H9 (cell line): ENCODE data around the gene CALCA. TPM values are rescaled to one million over a fixed set of nuclear protein-coding genes. Genes with fewer than 3 reads are reported as not detected.

Source experiments
- DNase-seq: peaks from one replicate; pipeline ENCODE4 v3.0.0-alpha.2; 2017
- H2AFZ ChIP-seq: one replicate; pipeline ENCODE4 v1.6.1; 2013; ENCODE audit warnings: mild to moderate bottlenecking, low read length, control low read depth, moderate library complexity
- H2AK5ac ChIP-seq: 2 replicates; pipeline ENCODE4 v1.6.1; 2013; ENCODE audit warnings: low read length, control low read depth, mixed read lengths; ENCODE audit not compliant: insufficient read length
- H2BK120ac ChIP-seq: one replicate; pipeline ENCODE4 v1.6.1; 2013; ENCODE audit warnings: low read depth, mild to moderate bottlenecking, low read length, control low read depth, inconsistent platforms; ENCODE audit not compliant: poor library complexity, severe bottlenecking
- H2BK12ac ChIP-seq: 2 replicates; pipeline ENCODE4 v1.6.1; 2013; ENCODE audit warnings: low read length, control low read depth, mixed read lengths, low read depth; ENCODE audit not compliant: insufficient read length
- H2BK15ac ChIP-seq: 2 replicates; pipeline ENCODE4 v1.6.1; 2013; ENCODE audit warnings: low read depth, low read length, control low read depth
- H2BK20ac ChIP-seq: one replicate; pipeline ENCODE4 v1.6.1; 2013; ENCODE audit warnings: low read depth, mild to moderate bottlenecking, low read length, control low read depth, inconsistent platforms; ENCODE audit not compliant: poor library complexity, severe bottlenecking
- H2BK5ac ChIP-seq: 2 replicates; pipeline ENCODE4 v1.6.1; 2013; ENCODE audit warnings: low read length, control low read depth, mixed read lengths; ENCODE audit not compliant: insufficient read length
- H3K14ac ChIP-seq: 2 replicates; pipeline ENCODE4 v1.6.1; 2013; ENCODE audit warnings: low read length, control low read depth; ENCODE audit not compliant: insufficient read depth
- H3K18ac ChIP-seq: 2 replicates; pipeline ENCODE4 v1.6.1; 2013; ENCODE audit warnings: low read depth, mild to moderate bottlenecking, mixed read lengths, low read length, control low read depth; ENCODE audit not compliant: insufficient read length
- H3K23ac ChIP-seq: 2 replicates; pipeline ENCODE4 v1.6.1; 2013; ENCODE audit warnings: low read length, control low read depth, mixed read lengths, low read depth; ENCODE audit not compliant: insufficient read length
- H3K23me2 ChIP-seq: 2 replicates; pipeline ENCODE4 v1.6.1; 2013; ENCODE audit warnings: low read depth, mild to moderate bottlenecking, mixed read lengths, low read length, control low read depth; ENCODE audit not compliant: insufficient read length, poor library complexity, severe bottlenecking
- H3K27ac ChIP-seq: 2 replicates; pipeline ENCODE4 v1.5.1; 2013; ENCODE audit warnings: low read length, control low read depth, mixed read lengths, low read depth; ENCODE audit not compliant: insufficient read length
- H3K27me3 ChIP-seq: 2 replicates; pipeline ENCODE4 v1.6.1; 2013; ENCODE audit warnings: low read length, control low read depth, inconsistent platforms; ENCODE audit not compliant: insufficient read depth
- H3K4ac ChIP-seq: 2 replicates; pipeline ENCODE4 v1.6.1; 2013; ENCODE audit warnings: low read depth, mild to moderate bottlenecking, control low read depth, inconsistent platforms, low read length, moderate library complexity
- H3K4me1 ChIP-seq: 2 replicates; pipeline ENCODE4 v1.6.1; 2013; ENCODE audit warnings: low read length, control low read depth, inconsistent platforms; ENCODE audit not compliant: insufficient read depth
- H3K4me2 ChIP-seq: 2 replicates; pipeline ENCODE4 v1.6.1; 2013; ENCODE audit warnings: low read length, control low read depth, mixed read lengths; ENCODE audit not compliant: insufficient read length, insufficient read depth
- H3K56ac ChIP-seq: 2 replicates; pipeline ENCODE4 v1.6.1; 2013; ENCODE audit warnings: low read depth, mild to moderate bottlenecking, mixed read lengths, low read length, control low read depth; ENCODE audit not compliant: insufficient read length
- H3K79me1 ChIP-seq: 2 replicates; pipeline ENCODE4 v1.6.1; 2013; ENCODE audit warnings: low read depth, mild to moderate bottlenecking, moderate library complexity, low read length, control low read depth, inconsistent platforms; ENCODE audit not compliant: insufficient read depth, poor library complexity, severe bottlenecking
- H3K79me2 ChIP-seq: 2 replicates; pipeline ENCODE4 v1.6.1; 2013; ENCODE audit warnings: low read length, control low read depth, inconsistent platforms; ENCODE audit not compliant: insufficient read depth
- H3K9ac ChIP-seq: 2 replicates; pipeline ENCODE4 v1.6.1; 2013; ENCODE audit warnings: low read length, control low read depth, mixed read lengths; ENCODE audit not compliant: insufficient read length; ENCODE audit errors: extremely low read depth
- H3K9me3 ChIP-seq: one replicate; pipeline ENCODE4 v1.6.1; 2013; ENCODE audit warnings: low read depth, low read length, inconsistent platforms; ENCODE audit not compliant: control insufficient read depth
- H3T11ph ChIP-seq: one replicate; pipeline ENCODE4 v1.6.1; 2013; ENCODE audit warnings: mild to moderate bottlenecking, low read length, control low read depth, inconsistent platforms
- H4K20me1 ChIP-seq: one replicate; pipeline ENCODE4 v1.6.1; 2013; ENCODE audit not compliant: control insufficient read depth, insufficient read length, insufficient read depth
- H4K5ac ChIP-seq: 2 replicates; pipeline ENCODE4 v1.6.1; 2013; ENCODE audit warnings: low read depth, mild to moderate bottlenecking, mixed read lengths, low read length, control low read depth; ENCODE audit not compliant: insufficient read length
- H4K8ac ChIP-seq: replicated peaks from 2 replicates; pipeline ENCODE4 v1.6.1; 2013; ENCODE audit warnings: low read length, control low read depth, mixed read lengths, low read depth; ENCODE audit not compliant: insufficient read length
- H4K91ac ChIP-seq: 2 replicates; pipeline ENCODE4 v1.6.1; 2013; ENCODE audit warnings: low read depth, mild to moderate bottlenecking, moderate library complexity, mixed read lengths, low read length, control low read depth; ENCODE audit not compliant: insufficient read length
- H3K27ac Mint-ChIP-seq, 3 experiments: 2 replicates in 2 of 3; 3 replicates in 1 of 3; pipeline ENCODE4 v1.8.0; 2020 to 2021; ENCODE audit warnings: mixed read lengths in 3 of 3, mild to moderate bottlenecking in 1 of 3, moderate library complexity in 1 of 3
- H3K27me3 Mint-ChIP-seq: 2 replicates; pipeline ENCODE4 v1.8.0; 2021; ENCODE audit warnings: low read depth, mild to moderate bottlenecking, moderate library complexity, mixed read lengths
- H3K36me3 Mint-ChIP-seq, 3 experiments: 2 replicates in 2 of 3; 3 replicates in 1 of 3; pipeline ENCODE4 v1.8.0; 2020 to 2021; ENCODE audit warnings: low read depth in 3 of 3, mixed read lengths in 3 of 3; ENCODE audit not compliant: insufficient read depth in 1 of 3
- H3K4me1 Mint-ChIP-seq, 2 experiments: 2 replicates each; pipeline ENCODE4 v1.8.0; 2020; ENCODE audit warnings: mixed read lengths in 2 of 2
- H3K4me3 Mint-ChIP-seq, 2 experiments: 2 replicates in 1 of 2; 3 replicates in 1 of 2; pipeline ENCODE4 v1.8.0; 2020 to 2021; ENCODE audit warnings: mild to moderate bottlenecking in 2 of 2, mixed read lengths in 2 of 2, moderate library complexity in 1 of 2
- H3K9me3 Mint-ChIP-seq, 2 experiments: 2 replicates in 1 of 2; 3 replicates in 1 of 2; pipeline ENCODE4 v1.8.0; 2020; ENCODE audit warnings: mild to moderate bottlenecking in 2 of 2, mixed read lengths in 2 of 2, moderate library complexity in 1 of 2
- WGBS: extraction: QIAGEN DNeasy Blood & Tissue Kit; methylation state at CpG from one replicate; pipeline ENCODE4 v1.1.7; 2013; ENCODE audit warnings: missing lambda C conversion rate, low lambda C conversion rate, mixed read lengths; ENCODE audit not compliant: insufficient read length; ENCODE audit errors: extremely low coverage; 5-methylcytosine and 5-hydroxymethylcytosine counted together
- total RNA-seq: library from RNA; stranded (reverse); gene quantifications from 2 replicates; pipeline ENCODE4 v1.2.1, GENCODE V29; 2021
- TF ChIP-seq, protein P1 (sequence below): fragments of 200-600 bp; sonication (generic); conservative IDR thresholded peaks from 3 replicates; pipeline ENCODE4 v1.8.0; 2021; ENCODE audit warnings: antibody characterized with exemption, mild to moderate bottlenecking

The CALCA gene
- total RNA-seq, 1 experiment from 2014 or later, result not detected

DNA sequence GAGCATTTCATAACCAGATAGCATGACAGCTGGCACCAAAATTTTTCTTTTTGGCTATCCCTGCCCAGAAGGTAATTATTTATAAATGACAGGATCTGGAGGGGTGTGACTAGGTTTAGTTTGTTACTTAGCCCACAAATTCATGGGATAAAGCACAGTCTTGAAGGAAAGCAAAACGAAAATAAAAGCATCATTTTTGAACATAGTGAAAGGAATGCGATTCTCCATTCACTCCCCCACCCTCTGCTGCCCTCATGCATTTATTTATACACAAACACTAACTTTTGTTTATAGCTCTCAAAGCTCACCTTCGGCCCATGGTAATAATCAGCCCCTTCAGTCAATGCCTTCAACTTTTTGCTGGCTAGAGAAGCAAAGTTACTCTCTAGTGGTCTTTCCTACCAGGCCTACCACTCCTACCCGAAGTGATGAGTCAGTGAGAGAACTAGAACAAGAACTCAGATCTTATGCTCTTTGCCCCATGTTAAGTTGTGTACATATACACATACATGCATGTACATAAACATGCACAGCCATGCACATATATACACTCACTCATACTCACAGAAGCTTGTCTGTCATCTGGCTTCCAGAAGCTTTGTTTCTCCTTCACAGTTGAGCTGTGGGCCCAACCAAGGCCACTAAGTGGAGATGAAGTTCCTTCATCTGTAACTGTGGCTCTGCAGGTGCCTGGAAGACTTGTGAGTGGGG is 22.6 kb downstream of the CALCA start:
- no CpG with 5 or more reads among the region's 4 CpGs for WGBS
- no peak overlapping the region for H2BK20ac ChIP-seq
- no peak overlapping the region for H4K8ac ChIP-seq
- no peak overlapping the region for H2AFZ ChIP-seq
- Mint-ChIP-seq H3K36me3 (no peaks in the 10 kb centered on the region), H3K27me3 (no peaks in the 10 kb centered on the region), H3K4me1 (no peaks in the 10 kb centered on the region), H3K4me3 (no peak overlapping the region), H3K9me3 (no peaks in the 10 kb centered on the region; a peak in 1 of 5 replicates), H3K27ac (no peak overlapping the region)
- H3K79me1 ChIP-seq, result no peaks in the 10 kb centered on the region
- no peak overlapping the region for H3T11ph ChIP-seq
- H4K20me1 ChIP-seq, result no peaks in the 10 kb centered on the region
- H3K4me2 ChIP-seq, result no peak overlapping the region
- no peaks in the 10 kb centered on the region for H3K79me2 ChIP-seq
- no peak overlapping the region for H3K27ac ChIP-seq
- no peak overlapping the region for H3K56ac ChIP-seq
- no peak for DNase-seq
- H2BK12ac ChIP-seq, result no peak overlapping the region
- no peak overlapping the region for H3K23ac ChIP-seq
- H3K4me1 ChIP-seq, result no peaks in the 10 kb centered on the region
- H3K18ac ChIP-seq, result no peak overlapping the region
- no peaks in the 10 kb centered on the region for H3K23me2 ChIP-seq
- no peak overlapping the region for H2BK5ac ChIP-seq
- no peak overlapping the region for H2BK120ac ChIP-seq
- H3K27me3 ChIP-seq, result no peaks in the 10 kb centered on the region
- H3K14ac ChIP-seq, result no peak overlapping the region
- no peak overlapping the region for H2AK5ac ChIP-seq
- H3K9me3 ChIP-seq, result no peaks in the 10 kb centered on the region
- TF ChIP-seq, protein P1, sequence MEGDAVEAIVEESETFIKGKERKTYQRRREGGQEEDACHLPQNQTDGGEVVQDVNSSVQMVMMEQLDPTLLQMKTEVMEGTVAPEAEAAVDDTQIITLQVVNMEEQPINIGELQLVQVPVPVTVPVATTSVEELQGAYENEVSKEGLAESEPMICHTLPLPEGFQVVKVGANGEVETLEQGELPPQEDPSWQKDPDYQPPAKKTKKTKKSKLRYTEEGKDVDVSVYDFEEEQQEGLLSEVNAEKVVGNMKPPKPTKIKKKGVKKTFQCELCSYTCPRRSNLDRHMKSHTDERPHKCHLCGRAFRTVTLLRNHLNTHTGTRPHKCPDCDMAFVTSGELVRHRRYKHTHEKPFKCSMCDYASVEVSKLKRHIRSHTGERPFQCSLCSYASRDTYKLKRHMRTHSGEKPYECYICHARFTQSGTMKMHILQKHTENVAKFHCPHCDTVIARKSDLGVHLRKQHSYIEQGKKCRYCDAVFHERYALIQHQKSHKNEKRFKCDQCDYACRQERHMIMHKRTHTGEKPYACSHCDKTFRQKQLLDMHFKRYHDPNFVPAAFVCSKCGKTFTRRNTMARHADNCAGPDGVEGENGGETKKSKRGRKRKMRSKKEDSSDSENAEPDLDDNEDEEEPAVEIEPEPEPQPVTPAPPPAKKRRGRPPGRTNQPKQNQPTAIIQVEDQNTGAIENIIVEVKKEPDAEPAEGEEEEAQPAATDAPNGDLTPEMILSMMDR, result no peak
- H2BK15ac ChIP-seq, result no peak overlapping the region
- no peak overlapping the region for H3K4ac ChIP-seq
- no peak overlapping the region for H3K9ac ChIP-seq
- no peak overlapping the region for H4K91ac ChIP-seq
- H4K5ac ChIP-seq, result no peak overlapping the region
